ENCODE data around the gene NT5E. TPM values are rescaled to one million over a fixed set of nuclear protein-coding genes. Genes with fewer than 3 reads are reported as not detected.
"Not testable (repeated sequence)": the region's sequence is repeated elsewhere in the genome, so short reads cannot be mapped to it uniquely, and the experiment has no call there.

NT5E gene
- total RNA-seq, 2 donors from 2014 or later = 8.2 to 31.2 TPM

DNA sequence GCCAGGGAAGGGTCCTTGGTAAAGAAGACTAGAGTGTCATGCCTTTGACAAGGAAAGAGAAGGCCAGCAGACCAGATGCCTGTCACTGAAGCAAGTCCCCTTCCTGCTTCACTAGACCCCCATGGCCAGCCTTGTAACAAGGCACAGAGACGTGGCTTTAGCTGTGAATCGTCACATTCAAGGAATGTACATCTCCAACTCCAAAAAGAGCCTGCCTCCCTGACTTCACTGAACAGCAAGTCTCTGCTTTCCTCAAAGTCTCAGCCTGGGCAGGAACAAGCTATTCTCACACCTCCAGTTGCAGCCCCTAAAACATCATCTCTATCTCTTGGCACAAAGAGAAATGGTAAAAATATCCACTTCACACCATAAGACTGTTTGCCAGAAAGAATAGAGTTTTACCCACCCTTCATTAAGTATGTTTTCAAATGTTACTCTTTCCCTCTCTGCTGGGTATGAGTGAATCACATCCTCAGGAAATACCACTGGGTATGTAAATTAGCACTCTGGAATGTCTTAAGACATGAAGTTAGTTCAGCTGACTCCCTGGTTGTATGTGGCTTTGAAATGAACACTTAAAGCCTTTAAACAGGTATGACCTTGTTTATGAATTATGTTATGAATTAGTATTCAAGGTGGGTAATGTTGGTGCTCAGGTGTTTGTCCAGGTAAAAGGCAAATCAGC, 46.4 kb upstream of the NT5E start:
- no peak for DNase-seq (ENCODE audit: low spot score)
- WGBS = 57% methylated on average over 2 of the region's 2 CpGs
- no peaks in the 10 kb centered on the region for H3K27me3 ChIP-seq (replicated peaks; ENCODE audit: insufficient read depth)
- H3K4me3 ChIP-seq = no peak overlapping the region
- H3K36me3 ChIP-seq = no peaks in the 10 kb centered on the region
- no peak overlapping the region for H3K27ac ChIP-seq
- no peaks in the 10 kb centered on the region for H3K9me3 ChIP-seq
- TF ChIP-seq, protein P1, sequence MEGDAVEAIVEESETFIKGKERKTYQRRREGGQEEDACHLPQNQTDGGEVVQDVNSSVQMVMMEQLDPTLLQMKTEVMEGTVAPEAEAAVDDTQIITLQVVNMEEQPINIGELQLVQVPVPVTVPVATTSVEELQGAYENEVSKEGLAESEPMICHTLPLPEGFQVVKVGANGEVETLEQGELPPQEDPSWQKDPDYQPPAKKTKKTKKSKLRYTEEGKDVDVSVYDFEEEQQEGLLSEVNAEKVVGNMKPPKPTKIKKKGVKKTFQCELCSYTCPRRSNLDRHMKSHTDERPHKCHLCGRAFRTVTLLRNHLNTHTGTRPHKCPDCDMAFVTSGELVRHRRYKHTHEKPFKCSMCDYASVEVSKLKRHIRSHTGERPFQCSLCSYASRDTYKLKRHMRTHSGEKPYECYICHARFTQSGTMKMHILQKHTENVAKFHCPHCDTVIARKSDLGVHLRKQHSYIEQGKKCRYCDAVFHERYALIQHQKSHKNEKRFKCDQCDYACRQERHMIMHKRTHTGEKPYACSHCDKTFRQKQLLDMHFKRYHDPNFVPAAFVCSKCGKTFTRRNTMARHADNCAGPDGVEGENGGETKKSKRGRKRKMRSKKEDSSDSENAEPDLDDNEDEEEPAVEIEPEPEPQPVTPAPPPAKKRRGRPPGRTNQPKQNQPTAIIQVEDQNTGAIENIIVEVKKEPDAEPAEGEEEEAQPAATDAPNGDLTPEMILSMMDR (IDR thresholded peaks at IDR 0.05) = no peak
- intact Hi-C loops (cut with DNase I) = no loop called here
- no peaks in the 10 kb centered on the region for H3K4me1 ChIP-seq (replicated peaks)

DNA sequence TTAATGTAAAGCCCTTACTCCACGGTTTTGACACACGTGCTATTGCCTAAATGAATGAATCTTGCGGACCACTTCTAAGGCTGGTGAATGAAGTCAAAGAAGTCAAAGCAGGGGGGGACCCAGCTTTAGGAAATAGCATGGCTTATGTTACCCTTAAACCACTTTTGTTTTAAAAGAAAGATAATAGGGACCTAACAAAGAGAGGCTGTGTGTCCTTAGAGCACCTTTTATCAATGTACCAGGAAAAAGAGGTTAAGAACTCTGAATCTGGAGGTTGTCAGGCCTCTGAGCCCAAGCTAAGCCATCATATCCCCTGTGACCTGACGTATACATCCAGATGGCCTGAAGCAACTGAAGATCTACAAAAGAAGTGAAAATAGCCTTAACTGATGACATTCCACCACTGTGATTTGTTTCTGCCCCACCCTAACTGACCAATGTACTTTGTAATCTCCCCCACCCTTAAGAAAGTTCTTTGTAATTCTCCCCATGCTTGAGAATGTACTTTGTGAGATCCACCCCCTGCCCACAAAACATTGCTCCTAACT, 45.8 kb upstream of the NT5E start:
- H3K27ac ChIP-seq; DNase-seq (ENCODE audit: low spot score); H3K9me3 ChIP-seq; H3K4me1 ChIP-seq (replicated peaks); H3K27me3 ChIP-seq (replicated peaks; ENCODE audit: insufficient read depth); H3K36me3 ChIP-seq; H3K4me3 ChIP-seq; intact Hi-C loops (cut with DNase I): not testable (repeated sequence)
- WGBS = 83% methylated on average over 4 of the region's 4 CpGs

DNA sequence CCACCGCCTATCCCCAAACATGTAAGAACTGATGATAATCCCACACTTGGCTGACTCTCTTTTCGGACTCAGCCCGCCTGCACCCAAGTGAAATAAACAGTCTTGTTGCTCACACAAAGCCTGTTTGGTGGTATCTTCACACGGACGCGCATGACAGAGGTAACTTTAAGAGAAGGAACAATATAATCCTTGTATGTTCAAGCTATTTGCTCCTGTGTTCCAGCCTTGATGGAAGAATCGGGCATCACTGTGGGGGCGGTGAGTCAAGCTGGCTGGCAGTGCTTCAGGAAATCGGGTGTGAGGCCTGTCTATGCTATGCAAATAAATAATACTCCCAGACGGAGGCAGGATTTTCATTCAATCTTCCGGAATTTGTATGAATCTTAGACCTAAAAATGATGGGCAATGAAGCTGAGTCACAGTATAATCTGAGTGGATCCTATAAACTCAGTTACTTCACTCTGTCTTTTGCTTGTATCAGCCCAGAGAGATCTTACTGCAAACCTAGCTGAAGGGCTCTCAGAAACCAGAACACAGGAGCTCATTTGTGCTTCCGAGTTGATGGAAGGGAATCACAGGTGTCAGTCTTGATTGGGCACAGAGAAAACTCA, 45.2 kb upstream of the NT5E start:
- H3K27ac ChIP-seq = no peak overlapping the region
- H3K27me3 ChIP-seq (replicated peaks; ENCODE audit: insufficient read depth) = no peaks in the 10 kb centered on the region
- intact Hi-C loops (cut with DNase I) = no loop called here
- H3K4me3 ChIP-seq = no peak overlapping the region
- no peaks in the 10 kb centered on the region for H3K4me1 ChIP-seq (replicated peaks)
- WGBS = 38% methylated on average over 12 of the region's 12 CpGs
- DNase-seq (ENCODE audit: low spot score) = no peak
- H3K36me3 ChIP-seq = no peaks in the 10 kb centered on the region
- TF ChIP-seq POLR2AphosphoS5 (IDR thresholded peaks at IDR 0.05) (no peak), POLR2A (IDR thresholded peaks at IDR 0.05) (no peak)
- TF ChIP-seq, protein P1 (IDR thresholded peaks at IDR 0.05) = no peak
- no peaks in the 10 kb centered on the region for H3K9me3 ChIP-seq

DNA sequence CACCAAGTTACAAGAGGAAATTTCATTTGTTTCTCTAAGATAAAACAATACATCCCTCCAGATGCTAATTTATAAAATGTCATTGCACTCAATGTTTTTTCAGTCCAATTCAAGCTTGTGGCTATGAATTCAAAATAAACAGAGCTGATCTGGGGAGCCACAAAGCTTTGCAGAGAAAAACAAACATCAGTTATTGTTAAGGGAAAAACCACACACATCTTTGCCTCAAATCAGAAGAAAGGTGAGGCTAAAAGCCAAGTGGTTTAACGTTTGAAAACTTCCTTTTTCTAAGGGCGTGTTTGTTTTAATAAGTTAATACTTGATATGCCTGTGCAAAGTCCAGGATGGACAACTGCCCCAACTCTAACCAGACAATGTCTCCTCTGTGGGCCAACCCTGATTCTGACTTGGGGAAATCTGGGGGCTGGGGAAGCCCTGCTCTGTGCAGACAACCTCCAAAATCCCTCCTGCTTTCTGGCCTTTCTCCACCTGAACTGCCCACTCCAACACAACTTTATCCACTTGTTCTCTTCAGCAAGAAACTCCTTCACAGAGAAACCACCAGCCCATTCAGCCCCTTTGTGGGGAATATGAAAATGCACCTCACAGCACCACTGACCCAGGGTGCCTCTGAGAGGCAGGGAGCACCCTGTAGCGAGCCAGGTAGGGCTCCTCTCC, 44.6 kb upstream of the NT5E start:
- TF ChIP-seq, protein P1 (IDR thresholded peaks at IDR 0.05) = no peak
- no peaks in the 10 kb centered on the region for H3K36me3 ChIP-seq
- H3K4me1 ChIP-seq (replicated peaks) = no peaks in the 10 kb centered on the region
- DNase-seq (ENCODE audit: low spot score) = no peak
- no peaks in the 10 kb centered on the region for H3K9me3 ChIP-seq
- 43% methylated on average over 3 of the region's 3 CpGs for WGBS
- H3K4me3 ChIP-seq = no peak overlapping the region
- no peaks in the 10 kb centered on the region for H3K27me3 ChIP-seq (replicated peaks; ENCODE audit: insufficient read depth)
- H3K27ac ChIP-seq = no peak overlapping the region
- intact Hi-C loops (cut with DNase I) = no loop called here

DNA sequence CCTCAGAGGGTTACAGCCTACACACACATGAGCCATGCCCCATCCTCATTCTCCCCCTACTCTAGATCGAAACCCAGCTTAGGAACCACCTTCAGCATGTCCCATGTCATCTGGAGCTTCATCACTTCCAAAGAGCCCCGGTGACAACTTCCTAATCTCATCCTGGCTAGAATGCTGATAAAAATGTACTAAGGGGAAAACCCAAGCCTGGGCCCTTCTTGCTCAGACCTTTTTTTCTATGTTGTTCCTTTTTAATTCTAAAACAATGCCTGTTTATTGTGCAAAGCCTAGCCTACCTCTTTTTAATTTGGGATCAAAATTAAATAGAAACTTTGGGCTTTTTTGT, 44.1 kb upstream of the NT5E start:
- DNase-seq (ENCODE audit: low spot score) = no peak
- H3K4me1 ChIP-seq (replicated peaks) = no peaks in the 10 kb centered on the region
- intact Hi-C loops (cut with DNase I) = no loop called here
- no peak overlapping the region for H3K27ac ChIP-seq
- H3K9me3 ChIP-seq = no peaks in the 10 kb centered on the region
- no peaks in the 10 kb centered on the region for H3K36me3 ChIP-seq
- H3K27me3 ChIP-seq (replicated peaks; ENCODE audit: insufficient read depth) = no peaks in the 10 kb centered on the region
- 53% methylated on average over 2 of the region's 2 CpGs for WGBS
- TF ChIP-seq POLR2AphosphoS5 (IDR thresholded peaks at IDR 0.05) = no peak
- TF ChIP-seq POLR2A (IDR thresholded peaks at IDR 0.05) = no peak
- H3K4me3 ChIP-seq = no peak overlapping the region

Measured in prostate gland (tissue), 2 donors.